Endothelial cell of umbilical vein (primary cell): ENCODE results near the gene RHOA.

Experiments used
- CTCF ChIP-seq, 2 donors: IDR thresholded peaks; 1 replicate in 1 of 2; 2 replicates in 1 of 2; pipeline ENCODE4 v1.5.1; 2011; ENCODE audit warnings: low read length in 2 of 2, mild to moderate bottlenecking in 2 of 2, moderate library complexity in 2 of 2, control low read depth in 1 of 2, inconsistent platforms in 1 of 2, low read depth in 1 of 2; ENCODE audit not compliant: insufficient read depth in 1 of 2; ENCODE audit errors: extremely low read depth in 1 of 2
- EZH2 ChIP-seq: IDR thresholded peaks from 2 replicates; pipeline ENCODE4 v1.6.1; 2012; ENCODE audit warnings: borderline replicate concordance, low read depth, mild to moderate bottlenecking, moderate library complexity, low read length, inconsistent platforms; ENCODE audit not compliant: severe bottlenecking
- JUN ChIP-seq: IDR thresholded peaks from 2 replicates; pipeline ENCODE4 v1.6.1; 2011; ENCODE audit warnings: borderline replicate concordance, low read depth; ENCODE audit not compliant: insufficient read length, insufficient read depth
- MYC ChIP-seq: IDR thresholded peaks from one replicate; pipeline ENCODE4 v1.6.1; 2011; ENCODE audit warnings: mild to moderate bottlenecking, low read depth, low read length
- POLR2A ChIP-seq: IDR thresholded peaks from 2 replicates; pipeline ENCODE4 v1.6.1; 2012; ENCODE audit warnings: low read depth, mild to moderate bottlenecking, control low read depth, low read length
- POLR2AphosphoS5 ChIP-seq: IDR thresholded peaks from 2 replicates; pipeline ENCODE4 v1.6.1; 2012; ENCODE audit warnings: low read depth, mild to moderate bottlenecking, control low read depth, low read length, moderate library complexity; ENCODE audit not compliant: insufficient read depth

GRCh38 chr3:49387721-49388120, 24.1 kb downstream of the RHOA start:
- TF ChIP-seq EZH2 (no peak), CTCF (IDR thresholded peaks at IDR 0.05; ENCODE audit: extremely low read depth in 1 of 2, insufficient read depth in 1 of 2, low read depth in 1 of 2, low read length in 2 of 2) (no peak), POLR2A (no peak), POLR2AphosphoS5 (no peak), JUN (no peak), MYC (no peak)
